OCI-LY1 (cell line): Measurements from ENCODE around the gene PKNOX2.

Source experiments
- EZH2 ChIP-seq: fragments of 200-600 bp; sonication (generic), shearing (Covaris generic); IDR thresholded peaks from 2 replicates; pipeline ENCODE4 v1.8.0; 2017; ENCODE audit warnings: borderline replicate concordance, mixed run types, mild to moderate bottlenecking, antibody characterized with exemption, low read length, moderate library complexity, mixed read lengths
- TF ChIP-seq, protein P1 (sequence below): fragments of 200-600 bp; sonication (generic), shearing (Covaris generic); IDR thresholded peaks from 2 replicates; pipeline ENCODE4 v1.5.1; 2017; ENCODE audit warnings: mild to moderate bottlenecking, antibody characterized with exemption, low read length, moderate library complexity, mixed read lengths

DNA sequence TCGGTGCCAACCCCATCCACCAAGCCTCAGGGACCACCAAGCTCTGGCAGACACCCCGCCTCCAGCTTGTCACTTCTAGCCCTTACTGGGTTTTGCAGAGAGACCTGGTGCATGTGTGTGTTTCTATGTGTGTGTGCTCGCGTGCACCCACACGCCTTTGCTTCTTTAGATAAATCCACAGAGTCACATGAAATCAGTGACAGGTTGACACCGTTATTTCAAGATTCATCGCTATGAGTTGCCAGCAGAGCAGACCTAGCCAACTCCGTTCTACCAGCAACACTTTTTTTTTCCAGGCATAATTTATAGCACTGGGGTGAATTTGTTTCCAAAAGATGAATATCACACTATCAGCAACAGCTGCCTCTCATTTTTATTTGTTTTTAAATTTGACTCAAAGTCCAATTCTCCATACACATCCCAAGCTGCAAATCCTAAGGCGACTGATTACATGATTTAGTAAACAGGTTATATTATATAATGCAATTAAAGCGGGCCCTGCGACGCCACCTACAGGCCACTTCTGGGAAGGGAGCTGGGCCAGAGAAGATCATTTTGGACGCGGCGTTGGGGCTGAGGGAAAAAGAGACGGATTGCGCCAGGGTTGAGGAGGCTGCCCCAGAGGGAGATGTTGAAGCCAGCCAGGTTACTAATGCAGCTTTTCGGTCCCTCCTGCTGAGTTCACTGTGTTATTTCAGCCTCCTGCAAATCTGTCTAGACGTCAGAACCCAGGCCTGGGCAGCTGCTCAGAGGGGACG is 181.0 kb downstream of the PKNOX2 start:
- no peak for TF ChIP-seq EZH2
- TF ChIP-seq, protein P1, sequence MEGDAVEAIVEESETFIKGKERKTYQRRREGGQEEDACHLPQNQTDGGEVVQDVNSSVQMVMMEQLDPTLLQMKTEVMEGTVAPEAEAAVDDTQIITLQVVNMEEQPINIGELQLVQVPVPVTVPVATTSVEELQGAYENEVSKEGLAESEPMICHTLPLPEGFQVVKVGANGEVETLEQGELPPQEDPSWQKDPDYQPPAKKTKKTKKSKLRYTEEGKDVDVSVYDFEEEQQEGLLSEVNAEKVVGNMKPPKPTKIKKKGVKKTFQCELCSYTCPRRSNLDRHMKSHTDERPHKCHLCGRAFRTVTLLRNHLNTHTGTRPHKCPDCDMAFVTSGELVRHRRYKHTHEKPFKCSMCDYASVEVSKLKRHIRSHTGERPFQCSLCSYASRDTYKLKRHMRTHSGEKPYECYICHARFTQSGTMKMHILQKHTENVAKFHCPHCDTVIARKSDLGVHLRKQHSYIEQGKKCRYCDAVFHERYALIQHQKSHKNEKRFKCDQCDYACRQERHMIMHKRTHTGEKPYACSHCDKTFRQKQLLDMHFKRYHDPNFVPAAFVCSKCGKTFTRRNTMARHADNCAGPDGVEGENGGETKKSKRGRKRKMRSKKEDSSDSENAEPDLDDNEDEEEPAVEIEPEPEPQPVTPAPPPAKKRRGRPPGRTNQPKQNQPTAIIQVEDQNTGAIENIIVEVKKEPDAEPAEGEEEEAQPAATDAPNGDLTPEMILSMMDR = peak; percentile 71
